GM18909 (cell line): ENCODE data around the gene ENHO.

Experiments used
- ATAC-seq: cut with Tn5 transposase; IDR thresholded peaks from one replicate; pipeline ENCODE4 v1.9.1; 2021; ENCODE audit warnings: mild to moderate bottlenecking; ENCODE audit not compliant: unreplicated experiment, poor library complexity

ENHO gene

GRCh38 chr9:34510497-34511468 is 12.0 kb downstream of the ENHO start:
- ATAC-seq, result no peak

- no peak for ATAC-seq
Observed at GRCh38 chr9:34508951-34509350, 13.8 kb downstream of the ENHO start.

GRCh38 chr9:34508463-34508862 is 14.3 kb downstream of the ENHO start:
- ATAC-seq, result no peak

- ATAC-seq, result no peak
Observed at GRCh38 chr9:34507966-34508365, 14.8 kb downstream of the ENHO start.

GRCh38 chr9:34507556-34507955 is 15.2 kb downstream of the ENHO start:
- ATAC-seq, result no peak

GRCh38 chr9:34506623-34507022 is 16.2 kb downstream of the ENHO start:
- ATAC-seq, result no peak

- ATAC-seq, result no peak
Observed at GRCh38 chr9:34505370-34506120, 17.2 kb downstream of the ENHO start.

- ATAC-seq, result no peak
Observed at GRCh38 chr9:34503406-34503805, 19.4 kb downstream of the ENHO start.

GRCh38 chr9:34502891-34503290 is 19.9 kb downstream of the ENHO start:
- no peak for ATAC-seq

- ATAC-seq, result no peak
Observed at GRCh38 chr9:34502471-34502870, 20.3 kb downstream of the ENHO start.

- ATAC-seq, result no peak
Observed at GRCh38 chr9:34501889-34502425, 20.8 kb downstream of the ENHO start.

- no peak for ATAC-seq
Observed at GRCh38 chr9:34501372-34501771, 21.4 kb downstream of the ENHO start.

- no peak for ATAC-seq
Observed at GRCh38 chr9:34500623-34501267, 22.0 kb downstream of the ENHO start.

GRCh38 chr9:34499076-34499475 is 23.7 kb downstream of the ENHO start:
- ATAC-seq, result no peak

- no peak for ATAC-seq
Observed at GRCh38 chr9:34498553-34498952, 24.2 kb downstream of the ENHO start.

GRCh38 chr9:34496149-34496712 is 26.6 kb downstream of the ENHO start:
- ATAC-seq, result no peak

GRCh38 chr9:34493972-34494535 is 28.7 kb downstream of the ENHO start:
- no peak for ATAC-seq

- ATAC-seq, result no peak
Observed at GRCh38 chr9:34492051-34492450, 30.7 kb downstream of the ENHO start.

- no peak for ATAC-seq
Observed at GRCh38 chr9:34491596-34491995, 31.2 kb downstream of the ENHO start.

- no peak for ATAC-seq
Observed at GRCh38 chr9:34490760-34491159, 32.0 kb downstream of the ENHO start.
